M059J (cell line): ENCODE data around the gene SLC7A14. TPM values are rescaled to one million over a fixed set of nuclear protein-coding genes. Genes with fewer than 3 reads are reported as not detected.
A peak's percentile ranks its signal among the peaks of the same experiment; 100 is the strongest.
"Not testable (repeated sequence)": the region's sequence is repeated elsewhere in the genome, so short reads cannot be mapped to it uniquely, and the experiment has no call there.

Experiments
- DNase-seq: peaks from one replicate; pipeline ENCODE4 v3.0.0-alpha.2; 2012; ENCODE audit warnings: low read depth
- total RNA-seq: library from RNA; depleted of rRNA; stranded (reverse); fragments of >200 nt; shearing (Covaris generic); gene quantifications from 2 replicates; pipeline ENCODE4 v1.2.3, GENCODE V29; 2014

SLC7A14 gene
- total RNA-seq, 1 experiment from 2014 or later = 2.9 TPM

- DNase-seq = no peak
These were observed 8.7 kb upstream of the SLC7A14 start for GRCh38 chr3:170594528-170594927.

GRCh38 chr3:170593634-170594033, 7.8 kb upstream of the SLC7A14 start:
- no peak for DNase-seq

GRCh38 chr3:170589113-170589512, 3.2 kb upstream of the SLC7A14 start:
- peak; percentile 76 for DNase-seq

GRCh38 chr3:170585008-170585936, 603 bp downstream of the SLC7A14 start:
- DNase-seq = peak; percentile 52

- DNase-seq = peak; percentile 79
These were observed 1.3 kb downstream of the SLC7A14 start for GRCh38 chr3:170584585-170585007.

- no peak for DNase-seq
These were observed 6.2 kb downstream of the SLC7A14 start for GRCh38 chr3:170579646-170580045.

- peak; percentile 91 for DNase-seq
These were observed 13.1 kb downstream of the SLC7A14 start for GRCh38 chr3:170572665-170573253.

GRCh38 chr3:170567598-170567997, 18.3 kb downstream of the SLC7A14 start:
- DNase-seq = not testable (repeated sequence)

- no peak for DNase-seq
These were observed 19.5 kb downstream of the SLC7A14 start for GRCh38 chr3:170566413-170566812.

GRCh38 chr3:170565495-170565894, 20.4 kb downstream of the SLC7A14 start:
- peak; percentile 9 for DNase-seq

- DNase-seq = no peak
These were observed 21.2 kb downstream of the SLC7A14 start for GRCh38 chr3:170564664-170565063.

GRCh38 chr3:170563712-170564423, 22.0 kb downstream of the SLC7A14 start:
- DNase-seq = peak; percentile 91

GRCh38 chr3:170562080-170562479, 23.8 kb downstream of the SLC7A14 start:
- DNase-seq = no peak

GRCh38 chr3:170560717-170561382, 25.0 kb downstream of the SLC7A14 start:
- peak; percentile 46 for DNase-seq

- peak; percentile 37 for DNase-seq
These were observed 25.6 kb downstream of the SLC7A14 start for GRCh38 chr3:170560296-170560695.

- peak; percentile 12 for DNase-seq
These were observed 27.4 kb downstream of the SLC7A14 start for GRCh38 chr3:170558427-170558826.

- no peak for DNase-seq
These were observed 30.5 kb downstream of the SLC7A14 start for GRCh38 chr3:170555329-170555728.

GRCh38 chr3:170553788-170554757, 31.8 kb downstream of the SLC7A14 start:
- DNase-seq = no peak

- DNase-seq = no peak
These were observed 34.6 kb downstream of the SLC7A14 start for GRCh38 chr3:170551252-170551651.

- DNase-seq = peak; percentile 46
These were observed 43.2 kb downstream of the SLC7A14 start for GRCh38 chr3:170542704-170543103.

- no peak for DNase-seq
These were observed 46.0 kb downstream of the SLC7A14 start for GRCh38 chr3:170539897-170540296.
